H9 (cell line): ENCODE results near the gene RAD1. TPM values are rescaled to one million over a fixed set of nuclear protein-coding genes. Genes with fewer than 3 reads are reported as not detected.

Source experiments
- DNase-seq: peaks from one replicate; pipeline ENCODE4 v3.0.0-alpha.2; 2017
- H2AFZ ChIP-seq: one replicate; pipeline ENCODE4 v1.6.1; 2013; ENCODE audit warnings: mild to moderate bottlenecking, low read length, control low read depth, moderate library complexity
- H2AK5ac ChIP-seq: 2 replicates; pipeline ENCODE4 v1.6.1; 2013; ENCODE audit warnings: low read length, control low read depth, mixed read lengths; ENCODE audit not compliant: insufficient read length
- H2BK120ac ChIP-seq: one replicate; pipeline ENCODE4 v1.6.1; 2013; ENCODE audit warnings: low read depth, mild to moderate bottlenecking, low read length, control low read depth, inconsistent platforms; ENCODE audit not compliant: poor library complexity, severe bottlenecking
- H2BK12ac ChIP-seq: 2 replicates; pipeline ENCODE4 v1.6.1; 2013; ENCODE audit warnings: low read length, control low read depth, mixed read lengths, low read depth; ENCODE audit not compliant: insufficient read length
- H2BK15ac ChIP-seq: 2 replicates; pipeline ENCODE4 v1.6.1; 2013; ENCODE audit warnings: low read depth, low read length, control low read depth
- H2BK20ac ChIP-seq: one replicate; pipeline ENCODE4 v1.6.1; 2013; ENCODE audit warnings: low read depth, mild to moderate bottlenecking, low read length, control low read depth, inconsistent platforms; ENCODE audit not compliant: poor library complexity, severe bottlenecking
- H2BK5ac ChIP-seq: 2 replicates; pipeline ENCODE4 v1.6.1; 2013; ENCODE audit warnings: low read length, control low read depth, mixed read lengths; ENCODE audit not compliant: insufficient read length
- H3K14ac ChIP-seq: 2 replicates; pipeline ENCODE4 v1.6.1; 2013; ENCODE audit warnings: low read length, control low read depth; ENCODE audit not compliant: insufficient read depth
- H3K18ac ChIP-seq: 2 replicates; pipeline ENCODE4 v1.6.1; 2013; ENCODE audit warnings: low read depth, mild to moderate bottlenecking, mixed read lengths, low read length, control low read depth; ENCODE audit not compliant: insufficient read length
- H3K23ac ChIP-seq: 2 replicates; pipeline ENCODE4 v1.6.1; 2013; ENCODE audit warnings: low read length, control low read depth, mixed read lengths, low read depth; ENCODE audit not compliant: insufficient read length
- H3K23me2 ChIP-seq: 2 replicates; pipeline ENCODE4 v1.6.1; 2013; ENCODE audit warnings: low read depth, mild to moderate bottlenecking, mixed read lengths, low read length, control low read depth; ENCODE audit not compliant: insufficient read length, poor library complexity, severe bottlenecking
- H3K27ac ChIP-seq: 2 replicates; pipeline ENCODE4 v1.5.1; 2013; ENCODE audit warnings: low read length, control low read depth, mixed read lengths, low read depth; ENCODE audit not compliant: insufficient read length
- H3K27me3 ChIP-seq: 2 replicates; pipeline ENCODE4 v1.6.1; 2013; ENCODE audit warnings: low read length, control low read depth, inconsistent platforms; ENCODE audit not compliant: insufficient read depth
- H3K4ac ChIP-seq: 2 replicates; pipeline ENCODE4 v1.6.1; 2013; ENCODE audit warnings: low read depth, mild to moderate bottlenecking, control low read depth, inconsistent platforms, low read length, moderate library complexity
- H3K4me1 ChIP-seq: 2 replicates; pipeline ENCODE4 v1.6.1; 2013; ENCODE audit warnings: low read length, control low read depth, inconsistent platforms; ENCODE audit not compliant: insufficient read depth
- H3K4me2 ChIP-seq: 2 replicates; pipeline ENCODE4 v1.6.1; 2013; ENCODE audit warnings: low read length, control low read depth, mixed read lengths; ENCODE audit not compliant: insufficient read length, insufficient read depth
- H3K56ac ChIP-seq: 2 replicates; pipeline ENCODE4 v1.6.1; 2013; ENCODE audit warnings: low read depth, mild to moderate bottlenecking, mixed read lengths, low read length, control low read depth; ENCODE audit not compliant: insufficient read length
- H3K79me1 ChIP-seq: 2 replicates; pipeline ENCODE4 v1.6.1; 2013; ENCODE audit warnings: low read depth, mild to moderate bottlenecking, moderate library complexity, low read length, control low read depth, inconsistent platforms; ENCODE audit not compliant: insufficient read depth, poor library complexity, severe bottlenecking
- H3K79me2 ChIP-seq: 2 replicates; pipeline ENCODE4 v1.6.1; 2013; ENCODE audit warnings: low read length, control low read depth, inconsistent platforms; ENCODE audit not compliant: insufficient read depth
- H3K9ac ChIP-seq: 2 replicates; pipeline ENCODE4 v1.6.1; 2013; ENCODE audit warnings: low read length, control low read depth, mixed read lengths; ENCODE audit not compliant: insufficient read length; ENCODE audit errors: extremely low read depth
- H3K9me3 ChIP-seq: one replicate; pipeline ENCODE4 v1.6.1; 2013; ENCODE audit warnings: low read depth, low read length, inconsistent platforms; ENCODE audit not compliant: control insufficient read depth
- H3T11ph ChIP-seq: one replicate; pipeline ENCODE4 v1.6.1; 2013; ENCODE audit warnings: mild to moderate bottlenecking, low read length, control low read depth, inconsistent platforms
- H4K20me1 ChIP-seq: one replicate; pipeline ENCODE4 v1.6.1; 2013; ENCODE audit not compliant: control insufficient read depth, insufficient read length, insufficient read depth
- H4K5ac ChIP-seq: 2 replicates; pipeline ENCODE4 v1.6.1; 2013; ENCODE audit warnings: low read depth, mild to moderate bottlenecking, mixed read lengths, low read length, control low read depth; ENCODE audit not compliant: insufficient read length
- H4K8ac ChIP-seq: replicated peaks from 2 replicates; pipeline ENCODE4 v1.6.1; 2013; ENCODE audit warnings: low read length, control low read depth, mixed read lengths, low read depth; ENCODE audit not compliant: insufficient read length
- H4K91ac ChIP-seq: 2 replicates; pipeline ENCODE4 v1.6.1; 2013; ENCODE audit warnings: low read depth, mild to moderate bottlenecking, moderate library complexity, mixed read lengths, low read length, control low read depth; ENCODE audit not compliant: insufficient read length
- H3K27ac Mint-ChIP-seq, 3 experiments: 2 replicates in 2 of 3; 3 replicates in 1 of 3; pipeline ENCODE4 v1.8.0; 2020 to 2021; ENCODE audit warnings: mixed read lengths in 3 of 3, mild to moderate bottlenecking in 1 of 3, moderate library complexity in 1 of 3
- H3K27me3 Mint-ChIP-seq: 2 replicates; pipeline ENCODE4 v1.8.0; 2021; ENCODE audit warnings: low read depth, mild to moderate bottlenecking, moderate library complexity, mixed read lengths
- H3K36me3 Mint-ChIP-seq, 3 experiments: 2 replicates in 2 of 3; 3 replicates in 1 of 3; pipeline ENCODE4 v1.8.0; 2020 to 2021; ENCODE audit warnings: low read depth in 3 of 3, mixed read lengths in 3 of 3; ENCODE audit not compliant: insufficient read depth in 1 of 3
- H3K4me1 Mint-ChIP-seq, 2 experiments: 2 replicates each; pipeline ENCODE4 v1.8.0; 2020; ENCODE audit warnings: mixed read lengths in 2 of 2
- H3K4me3 Mint-ChIP-seq, 2 experiments: 2 replicates in 1 of 2; 3 replicates in 1 of 2; pipeline ENCODE4 v1.8.0; 2020 to 2021; ENCODE audit warnings: mild to moderate bottlenecking in 2 of 2, mixed read lengths in 2 of 2, moderate library complexity in 1 of 2
- H3K9me3 Mint-ChIP-seq, 2 experiments: 2 replicates in 1 of 2; 3 replicates in 1 of 2; pipeline ENCODE4 v1.8.0; 2020; ENCODE audit warnings: mild to moderate bottlenecking in 2 of 2, mixed read lengths in 2 of 2, moderate library complexity in 1 of 2
- CTCF ChIP-seq: fragments of 200-600 bp; sonication (generic); conservative IDR thresholded peaks from 3 replicates; pipeline ENCODE4 v1.8.0; 2021; ENCODE audit warnings: antibody characterized with exemption, mild to moderate bottlenecking
- WGBS: extraction: QIAGEN DNeasy Blood & Tissue Kit; methylation state at CpG from one replicate; pipeline ENCODE4 v1.1.7; 2013; ENCODE audit warnings: missing lambda C conversion rate, low lambda C conversion rate, mixed read lengths; ENCODE audit not compliant: insufficient read length; ENCODE audit errors: extremely low coverage; 5-methylcytosine and 5-hydroxymethylcytosine counted together
- total RNA-seq: library from RNA; stranded (reverse); gene quantifications from 2 replicates; pipeline ENCODE4 v1.2.1, GENCODE V29; 2021

Gene RAD1
- total RNA-seq, 1 experiment from 2014 or later: 39.5 TPM

GRCh38 chr5:34919077-34919476 lies 3.8 kb upstream of the RAD1 start:
- H3K79me1 ChIP-seq: no peaks in the 10 kb centered on the region
- peaks cover 5% of the 10 kb centered on the region for H3K23me2 ChIP-seq
- no peak overlapping the region for H2BK5ac ChIP-seq
- no peak overlapping the region for H3K27ac ChIP-seq
- no peaks in the 10 kb centered on the region for H3K9me3 Mint-ChIP-seq
- H4K8ac ChIP-seq: no peak overlapping the region
- no peaks in the 10 kb centered on the region for H3K9me3 ChIP-seq
- H3T11ph ChIP-seq: no peak overlapping the region
- H3K79me2 ChIP-seq: peaks cover 23% of the 10 kb centered on the region
- H3K27ac Mint-ChIP-seq: no peak overlapping the region
- H2BK12ac ChIP-seq: no peak overlapping the region
- H3K23ac ChIP-seq: no peak overlapping the region
- H3K56ac ChIP-seq: no peak overlapping the region
- H4K91ac ChIP-seq: no peak overlapping the region
- no peak overlapping the region for H3K18ac ChIP-seq
- no peak overlapping the region for H3K4me2 ChIP-seq
- no peak overlapping the region for H4K5ac ChIP-seq
- H4K20me1 ChIP-seq: no peaks in the 10 kb centered on the region
- TF ChIP-seq CTCF: peak; percentile 51; the same call in 2 of the 3 replicates
- no peak overlapping the region for H3K14ac ChIP-seq
- no peak overlapping the region for H3K4ac ChIP-seq
- H3K27me3 ChIP-seq: no peaks in the 10 kb centered on the region
- H2BK20ac ChIP-seq: no peak overlapping the region
- no peak overlapping the region for H3K4me3 Mint-ChIP-seq
- DNase-seq: no peak
- no peaks in the 10 kb centered on the region for H3K4me1 ChIP-seq
- no CpG with 5 or more reads among the region's 4 CpGs for WGBS
- H2BK15ac ChIP-seq: no peak overlapping the region
- no peak overlapping the region for H3K9ac ChIP-seq
- peaks cover 31 to 68% (median 58%) of the 10 kb centered on the region in 3 experiments for H3K36me3 Mint-ChIP-seq
- peaks cover 17 to 19% of the 10 kb centered on the region in 2 experiments for H3K4me1 Mint-ChIP-seq
- H2BK120ac ChIP-seq: no peak overlapping the region
- no peak overlapping the region for H2AK5ac ChIP-seq
- no peaks in the 10 kb centered on the region for H3K27me3 Mint-ChIP-seq
- H2AFZ ChIP-seq: no peak overlapping the region
